ENCODE results near the gene PALD1. TPM values are rescaled to one million over a fixed set of nuclear protein-coding genes. Genes with fewer than 3 reads are reported as not detected.
A peak's percentile ranks its signal among the peaks of the same experiment; 100 is the strongest.

Gene PALD1
- total RNA-seq, 2 donors from 2014 or later = 17.3 to 19.7 TPM

DNA sequence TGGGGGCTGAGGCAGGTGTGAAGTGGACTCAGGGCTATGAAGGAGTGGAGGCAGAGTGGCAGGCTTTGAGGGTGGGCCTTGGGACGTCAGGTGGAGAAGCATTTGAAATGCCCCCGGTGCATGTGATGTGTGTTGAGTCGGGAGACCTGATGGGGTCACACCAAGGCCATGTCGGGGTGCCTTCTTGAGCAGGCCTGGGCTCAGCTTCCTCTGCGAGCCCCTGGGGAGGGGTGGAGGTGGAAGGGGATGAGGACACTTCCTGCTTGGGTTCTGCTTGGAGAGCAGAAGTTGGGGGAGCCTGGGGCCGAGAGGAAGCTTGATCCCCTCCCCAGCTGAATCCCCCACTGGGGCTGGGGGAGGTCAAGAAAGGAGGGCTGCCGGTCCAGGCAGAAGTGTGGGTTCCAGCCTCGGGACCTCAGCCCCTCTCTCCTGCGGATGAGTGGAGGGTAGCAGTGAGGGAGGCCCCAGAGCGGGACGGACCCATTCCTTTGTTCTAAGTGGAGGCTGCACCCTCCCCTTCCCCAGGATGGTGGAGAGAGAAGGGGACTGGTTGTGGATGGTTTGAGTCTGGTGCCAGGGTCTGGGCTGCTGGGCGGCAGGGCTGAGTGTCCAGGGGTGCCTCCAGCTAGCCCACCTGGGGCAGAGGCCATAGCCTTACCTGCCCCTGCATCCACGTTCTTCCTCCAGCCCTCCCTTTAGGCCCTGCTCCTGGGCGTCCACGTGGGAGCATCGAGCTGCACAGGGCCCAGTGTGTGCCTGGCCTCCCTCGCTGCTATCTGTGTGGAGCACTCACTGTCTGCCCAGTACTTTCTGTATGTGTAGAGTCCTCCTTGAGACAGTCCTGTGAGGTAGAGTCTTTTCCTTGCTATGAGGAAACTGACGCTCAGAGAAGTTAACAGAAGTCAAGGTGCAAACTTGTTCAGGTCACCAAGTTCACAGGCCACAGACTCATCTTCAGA lies 87.3 kb downstream of the PALD1 start:
- H3K4me3 Mint-ChIP-seq = no peak overlapping the region
- no peak overlapping the region for H3K27ac Mint-ChIP-seq
- Histone ChIP-seq H3K36me3 (ENCODE audit: control insufficient read depth, insufficient read depth, low read length) (no peaks in the 10 kb centered on the region), H3K4me3 (ENCODE audit: low read length) (no peak overlapping the region), H3K9ac (ENCODE audit: extremely low read depth, low read length, poor library complexity, severe bottlenecking) (no peak overlapping the region), H3K27me3 (ENCODE audit: control insufficient read depth, insufficient read depth, low read length, poor library complexity, severe bottlenecking) (no peaks in the 10 kb centered on the region), H3K4me1 (ENCODE audit: control insufficient read depth, insufficient read depth, low read length) (no peaks in the 10 kb centered on the region), H3K9me3 (ENCODE audit: control insufficient read depth, low read length) (no peaks in the 10 kb centered on the region), H3K27ac (ENCODE audit: low read depth, low read length) (no peak overlapping the region)
- H3K27me3 Mint-ChIP-seq (ENCODE audit: insufficient read depth) = no peaks in the 10 kb centered on the region
- DNase-seq = no peak
- WGBS, 2 experiments (ENCODE audit: insufficient coverage in 1 of 2, insufficient read length in 1 of 2) = 91 to 96% methylated on average over 3 to 18 of the region's 18 CpGs
- H3K4me1 Mint-ChIP-seq = no peaks in the 10 kb centered on the region
- peaks cover 3% of the 10 kb centered on the region for H3K36me3 Mint-ChIP-seq (ENCODE audit: low read depth)
- H3K9me3 Mint-ChIP-seq = no peaks in the 10 kb centered on the region
- TF ChIP-seq, protein P1, sequence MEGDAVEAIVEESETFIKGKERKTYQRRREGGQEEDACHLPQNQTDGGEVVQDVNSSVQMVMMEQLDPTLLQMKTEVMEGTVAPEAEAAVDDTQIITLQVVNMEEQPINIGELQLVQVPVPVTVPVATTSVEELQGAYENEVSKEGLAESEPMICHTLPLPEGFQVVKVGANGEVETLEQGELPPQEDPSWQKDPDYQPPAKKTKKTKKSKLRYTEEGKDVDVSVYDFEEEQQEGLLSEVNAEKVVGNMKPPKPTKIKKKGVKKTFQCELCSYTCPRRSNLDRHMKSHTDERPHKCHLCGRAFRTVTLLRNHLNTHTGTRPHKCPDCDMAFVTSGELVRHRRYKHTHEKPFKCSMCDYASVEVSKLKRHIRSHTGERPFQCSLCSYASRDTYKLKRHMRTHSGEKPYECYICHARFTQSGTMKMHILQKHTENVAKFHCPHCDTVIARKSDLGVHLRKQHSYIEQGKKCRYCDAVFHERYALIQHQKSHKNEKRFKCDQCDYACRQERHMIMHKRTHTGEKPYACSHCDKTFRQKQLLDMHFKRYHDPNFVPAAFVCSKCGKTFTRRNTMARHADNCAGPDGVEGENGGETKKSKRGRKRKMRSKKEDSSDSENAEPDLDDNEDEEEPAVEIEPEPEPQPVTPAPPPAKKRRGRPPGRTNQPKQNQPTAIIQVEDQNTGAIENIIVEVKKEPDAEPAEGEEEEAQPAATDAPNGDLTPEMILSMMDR (conservative IDR thresholded peaks at IDR 0.05) = no peak

DNA sequence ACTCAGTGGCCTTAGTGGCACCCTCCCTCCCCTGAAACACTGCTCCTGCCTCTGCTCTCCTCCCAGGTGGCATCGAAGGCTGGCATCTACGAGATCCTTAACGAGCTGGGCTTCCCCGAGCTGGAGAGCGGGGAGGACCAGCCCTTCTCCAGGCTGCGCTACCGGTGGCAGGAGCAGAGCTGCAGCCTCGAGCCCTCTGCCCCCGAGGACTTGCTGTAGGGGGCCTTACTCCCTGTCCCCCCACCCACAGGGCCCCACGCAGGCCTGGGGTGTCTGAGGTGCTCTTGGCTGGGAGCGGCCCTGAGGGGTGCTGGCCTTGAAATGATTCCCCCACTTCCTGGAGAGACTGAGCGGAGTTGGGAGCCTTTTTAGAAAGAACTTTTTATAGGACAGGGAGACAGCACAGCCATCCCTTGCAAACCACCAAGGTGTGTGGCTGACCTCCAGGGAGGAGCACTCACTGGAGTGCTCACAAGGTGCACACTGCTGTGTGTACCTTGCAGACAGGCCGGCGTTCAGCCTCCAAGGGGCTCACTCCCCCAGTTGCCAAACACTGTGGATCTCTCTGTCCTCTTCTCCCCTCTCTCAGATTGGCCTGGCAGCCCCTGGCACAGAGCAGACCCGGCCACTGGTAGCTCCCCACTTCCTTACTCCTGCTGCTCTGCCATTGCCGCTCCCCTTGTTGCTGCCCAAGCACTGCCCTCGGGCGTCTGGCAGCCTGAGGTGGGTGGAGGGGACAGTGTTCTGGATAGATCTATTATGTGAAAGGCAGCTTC lies 88.1 kb downstream of the PALD1 start:
- H3K27ac ChIP-seq (ENCODE audit: low read depth, low read length) = no peak overlapping the region
- H3K4me1 Mint-ChIP-seq = no peaks in the 10 kb centered on the region
- peaks cover 3% of the 10 kb centered on the region for H3K36me3 Mint-ChIP-seq (ENCODE audit: low read depth)
- no peak for DNase-seq
- H3K9me3 ChIP-seq (ENCODE audit: control insufficient read depth, low read length) = no peaks in the 10 kb centered on the region
- H3K9me3 Mint-ChIP-seq = no peaks in the 10 kb centered on the region
- no peaks in the 10 kb centered on the region for H3K36me3 ChIP-seq (ENCODE audit: control insufficient read depth, insufficient read depth, low read length)
- peak overlapping the region; percentile 61 for H3K27ac Mint-ChIP-seq
- H3K27me3 Mint-ChIP-seq (ENCODE audit: insufficient read depth) = no peaks in the 10 kb centered on the region
- WGBS, 2 experiments (ENCODE audit: insufficient coverage in 1 of 2, insufficient read length in 1 of 2) = 92 to 100% methylated on average over 2 to 18 of the region's 18 CpGs
- no peak overlapping the region for H3K4me3 ChIP-seq (ENCODE audit: low read length)
- TF ChIP-seq, protein P1 (conservative IDR thresholded peaks at IDR 0.05) = no peak
- no peak overlapping the region for H3K9ac ChIP-seq (ENCODE audit: extremely low read depth, low read length, poor library complexity, severe bottlenecking)
- no peaks in the 10 kb centered on the region for H3K4me1 ChIP-seq (ENCODE audit: control insufficient read depth, insufficient read depth, low read length)
- no peaks in the 10 kb centered on the region for H3K27me3 ChIP-seq (ENCODE audit: control insufficient read depth, insufficient read depth, low read length, poor library complexity, severe bottlenecking)
- no peak overlapping the region for H3K4me3 Mint-ChIP-seq

DNA sequence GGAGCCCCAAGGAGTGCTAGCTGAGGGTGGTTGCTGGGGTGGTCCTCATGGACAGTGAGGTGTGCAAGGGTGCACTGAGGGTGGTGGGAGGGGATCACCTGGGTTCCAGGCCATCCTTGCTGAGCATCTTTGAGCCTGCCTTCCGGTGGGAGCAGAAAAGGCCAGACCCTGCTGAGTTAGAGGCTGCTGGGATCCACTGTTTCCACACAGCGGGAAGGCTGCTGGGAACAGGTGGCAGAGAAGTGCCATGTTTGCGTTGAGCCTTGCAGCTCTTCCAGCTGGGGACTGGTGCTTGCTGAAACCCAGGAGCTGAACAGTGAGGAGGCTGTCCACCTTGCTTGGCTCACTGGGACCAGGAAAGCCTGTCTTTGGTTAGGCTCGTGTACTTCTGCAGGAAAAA lies 89.0 kb downstream of the PALD1 start:
- no peak overlapping the region for H3K27ac Mint-ChIP-seq
- no peak overlapping the region for H3K27ac ChIP-seq (ENCODE audit: low read depth, low read length)
- H3K27me3 Mint-ChIP-seq (ENCODE audit: insufficient read depth) = no peaks in the 10 kb centered on the region
- H3K4me3 Mint-ChIP-seq = no peak overlapping the region
- DNase-seq = no peak
- H3K9ac ChIP-seq (ENCODE audit: extremely low read depth, low read length, poor library complexity, severe bottlenecking) = no peak overlapping the region
- no peak overlapping the region for H3K4me3 ChIP-seq (ENCODE audit: low read length)
- H3K4me1 ChIP-seq (ENCODE audit: control insufficient read depth, insufficient read depth, low read length) = no peaks in the 10 kb centered on the region
- H3K36me3 ChIP-seq (ENCODE audit: control insufficient read depth, insufficient read depth, low read length) = no peaks in the 10 kb centered on the region
- TF ChIP-seq, protein P1 (conservative IDR thresholded peaks at IDR 0.05) = no peak
- WGBS, 2 experiments (ENCODE audit: insufficient coverage in 1 of 2, insufficient read length in 1 of 2) = 87 to 88% methylated on average over 4 of the region's 4 CpGs
- no peaks in the 10 kb centered on the region for H3K27me3 ChIP-seq (ENCODE audit: control insufficient read depth, insufficient read depth, low read length, poor library complexity, severe bottlenecking)
- peaks cover 3% of the 10 kb centered on the region for H3K36me3 Mint-ChIP-seq (ENCODE audit: low read depth)
- no peaks in the 10 kb centered on the region for H3K4me1 Mint-ChIP-seq
- no peaks in the 10 kb centered on the region for H3K9me3 ChIP-seq (ENCODE audit: control insufficient read depth, low read length)
- no peaks in the 10 kb centered on the region for H3K9me3 Mint-ChIP-seq
